GM19351 (cell line): Measurements from ENCODE around the gene TANGO6.

Experiments used
- ATAC-seq: cut with Tn5 transposase; IDR thresholded peaks from one replicate; pipeline ENCODE4 v1.9.1; 2021; ENCODE audit warnings: mild to moderate bottlenecking, moderate library complexity; ENCODE audit not compliant: unreplicated experiment

The TANGO6 gene

GRCh38 chr16:69133373-69133954, 290.1 kb downstream of the TANGO6 start:
- ATAC-seq = no peak
